Endothelial cell of umbilical vein (primary cell): Measurements from ENCODE around the gene FBH1. TPM values are rescaled to one million over a fixed set of nuclear protein-coding genes. Genes with fewer than 3 reads are reported as not detected.

Experiments used
- BruUV-seq: library from RNA; stranded (reverse); fragments of 400-500 nt; replicated peaks from 2 replicates; lab custom pipeline; 2021; lab: Mats Ljungman, UMichigan
- CTCF ChIA-PET: fragments of 300-600, 350-600 bp; sonication (Branson Sonifier 250); formaldehyde crosslinking; loops from one replicate; lab custom pipeline; 2021; ENCODE audit warnings: antibody characterized with exemption, inconsistent platforms; lab: Charles Lee
- POLR2A ChIA-PET: fragments of 300-600, 350-600 bp; sonication (Branson Sonifier 250); formaldehyde crosslinking; loops from one replicate; lab custom pipeline; 2021; ENCODE audit warnings: antibody characterized with exemption, inconsistent platforms; lab: Charles Lee
- DNase-seq: peaks from one replicate; pipeline ENCODE4 v3.0.0-alpha.2; 2011; ENCODE audit warnings: low read depth, low spot score
- FAIRE-seq: peaks from 2 replicates; lab custom pipeline; 2011; peaks lifted over from hg19 to GRCh38; lab: Jason Lieb, UNC
- H2AFZ ChIP-seq: 2 replicates; pipeline ENCODE4 v1.6.0; 2012; ENCODE audit warnings: low read depth, low read length, control low read depth, inconsistent platforms
- H3K27ac ChIP-seq: 2 replicates; pipeline ENCODE4 v1.5.1; 2011; ENCODE audit warnings: low read depth, mild to moderate bottlenecking, control low read depth, low read length, moderate library complexity; ENCODE audit not compliant: insufficient read depth
- H3K27me3 ChIP-seq, 2 experiments: 2 replicates each; pipeline versions ENCODE4 v1.6.0 to v1.6.1; 2011; ENCODE audit warnings: low read length in 2 of 2, mixed read lengths in 1 of 2; ENCODE audit not compliant: control insufficient read depth in 2 of 2, insufficient read depth in 2 of 2
- H3K36me3 ChIP-seq, 2 experiments: 2 replicates in 1 of 2; 3 replicates in 1 of 2; pipeline ENCODE4 v1.5.1; 2011; ENCODE audit warnings: low read length in 2 of 2, mild to moderate bottlenecking in 1 of 2, moderate library complexity in 1 of 2; ENCODE audit not compliant: control insufficient read depth in 2 of 2, insufficient read depth in 2 of 2; ENCODE audit errors: extremely low read depth in 1 of 2
- H3K4me1 ChIP-seq: 3 replicates; pipeline ENCODE4 v1.5.1; 2011; ENCODE audit warnings: mild to moderate bottlenecking, low read length; ENCODE audit not compliant: control insufficient read depth, insufficient read depth; ENCODE audit errors: extremely low read depth
- H3K4me2 ChIP-seq: 2 replicates; pipeline ENCODE4 v1.6.1; 2011; ENCODE audit warnings: low read length, control low read depth, mixed read lengths; ENCODE audit not compliant: insufficient read depth
- H3K4me3 ChIP-seq, 3 experiments: fragments of 200-600 bp in 1 of 3; sonication (generic), shearing (Covaris generic) in 1 of 3; replicated peaks in 1 of 3; 2 replicates each; pipeline ENCODE4 v1.5.1; 2011 to 2016; ENCODE audit warnings: control low read depth in 3 of 3, low read length in 3 of 3, mild to moderate bottlenecking in 2 of 3, inconsistent platforms in 1 of 3, low read depth in 1 of 3, moderate library complexity in 1 of 3; ENCODE audit not compliant: insufficient read depth in 1 of 3
- H3K79me2 ChIP-seq: 2 replicates; pipeline ENCODE4 v1.6.0; 2012; ENCODE audit warnings: low read length, inconsistent platforms; ENCODE audit not compliant: control insufficient read depth, insufficient read depth
- H3K9ac ChIP-seq: replicated peaks from 2 replicates; pipeline ENCODE3; 2011; ENCODE audit warnings: low read length, control low read depth; ENCODE audit not compliant: insufficient read depth; ENCODE audit errors: extremely low read depth
- H3K9me1 ChIP-seq: replicated peaks from 3 replicates; pipeline ENCODE4 v1.6.0; 2011; ENCODE audit warnings: mild to moderate bottlenecking, low read length; ENCODE audit not compliant: control insufficient read depth, insufficient read depth; ENCODE audit errors: extremely low read depth
- H3K9me3 ChIP-seq: replicated peaks from 2 replicates; pipeline ENCODE4 v1.5.1; 2012; ENCODE audit warnings: low read length, inconsistent platforms; ENCODE audit not compliant: control insufficient read depth, insufficient read depth
- H4K20me1 ChIP-seq: replicated peaks from 2 replicates; pipeline ENCODE3; 2011; ENCODE audit warnings: mild to moderate bottlenecking, low read length; ENCODE audit not compliant: control insufficient read depth, insufficient read depth; ENCODE audit errors: extremely low read depth
- EZH2 ChIP-seq: IDR thresholded peaks from 2 replicates; pipeline ENCODE4 v1.6.1; 2012; ENCODE audit warnings: borderline replicate concordance, low read depth, mild to moderate bottlenecking, moderate library complexity, low read length, inconsistent platforms; ENCODE audit not compliant: severe bottlenecking
- FOS ChIP-seq: IDR thresholded peaks from 2 replicates; pipeline ENCODE4 v1.6.1; 2011; ENCODE audit warnings: mild to moderate bottlenecking, low read length, moderate library complexity, borderline replicate concordance; ENCODE audit not compliant: insufficient read depth
- GATA2 ChIP-seq: IDR thresholded peaks from 2 replicates; pipeline ENCODE4 v1.7.0; 2011; ENCODE audit warnings: low read depth, mild to moderate bottlenecking, moderate library complexity, mixed read lengths, low read length; ENCODE audit not compliant: insufficient read length, insufficient read depth
- JUN ChIP-seq: IDR thresholded peaks from 2 replicates; pipeline ENCODE4 v1.6.1; 2011; ENCODE audit warnings: borderline replicate concordance, low read depth; ENCODE audit not compliant: insufficient read length, insufficient read depth
- MYC ChIP-seq: IDR thresholded peaks from one replicate; pipeline ENCODE4 v1.6.1; 2011; ENCODE audit warnings: mild to moderate bottlenecking, low read depth, low read length
- POLR2A ChIP-seq: IDR thresholded peaks from 2 replicates; pipeline ENCODE4 v1.6.1; 2012; ENCODE audit warnings: low read depth, mild to moderate bottlenecking, control low read depth, low read length
- POLR2AphosphoS5 ChIP-seq: IDR thresholded peaks from 2 replicates; pipeline ENCODE4 v1.6.1; 2012; ENCODE audit warnings: low read depth, mild to moderate bottlenecking, control low read depth, low read length, moderate library complexity; ENCODE audit not compliant: insufficient read depth
- dilution Hi-C: fragments of 300-500 bp; cut with MboI; formaldehyde crosslinking; loops from one replicate; pipeline ENCODE4 v1.15.0; 2019; ENCODE audit warnings: low sequenced_read_pairs; ENCODE audit not compliant: extremely low pct_ligation_motif_present
- intact Hi-C: fragments of 100-400 bp; cut with micrococcal nuclease; formaldehyde crosslinking; loops from one replicate; pipeline ENCODE4 v1.10.0; 2022
- polyA plus RNA-seq, 4 experiments: library from polyadenylated mRNA; depleted of rRNA in 3 of 4; stranded (reverse) in 3 of 4; unstranded in 1 of 4; fragments of >200 nt; gene quantifications; 2 replicates each; pipeline versions ENCODE4 v1.2.1 to v1.2.3, GENCODE V29; 2011 to 2012; ENCODE audit warnings: missing spikeins in 1 of 4
- total RNA-seq: library from RNA; stranded (reverse); gene quantifications from 2 replicates; pipeline ENCODE4 v1.2.3, GENCODE V29; 2021
- TF ChIP-seq, protein P1 (sequence below), 2 donors: IDR thresholded peaks; 1 replicate in 1 of 2; 2 replicates in 1 of 2; pipeline ENCODE4 v1.5.1; 2011; ENCODE audit warnings: low read length in 2 of 2, mild to moderate bottlenecking in 2 of 2, moderate library complexity in 2 of 2, control low read depth in 1 of 2, inconsistent platforms in 1 of 2, low read depth in 1 of 2; ENCODE audit not compliant: insufficient read depth in 1 of 2; ENCODE audit errors: extremely low read depth in 1 of 2
- TF ChIP-seq, protein P2 (sequence below): IDR thresholded peaks from 2 replicates; pipeline ENCODE4 v1.6.1; 2011; ENCODE audit not compliant: insufficient read depth, insufficient read length

The FBH1 gene
- total and polyA plus RNA-seq, 2 donors (not counting 3 experiments of a cell fraction or from before 2014, with no cell fraction given) = 71.4 to 97.0 TPM

DNA sequence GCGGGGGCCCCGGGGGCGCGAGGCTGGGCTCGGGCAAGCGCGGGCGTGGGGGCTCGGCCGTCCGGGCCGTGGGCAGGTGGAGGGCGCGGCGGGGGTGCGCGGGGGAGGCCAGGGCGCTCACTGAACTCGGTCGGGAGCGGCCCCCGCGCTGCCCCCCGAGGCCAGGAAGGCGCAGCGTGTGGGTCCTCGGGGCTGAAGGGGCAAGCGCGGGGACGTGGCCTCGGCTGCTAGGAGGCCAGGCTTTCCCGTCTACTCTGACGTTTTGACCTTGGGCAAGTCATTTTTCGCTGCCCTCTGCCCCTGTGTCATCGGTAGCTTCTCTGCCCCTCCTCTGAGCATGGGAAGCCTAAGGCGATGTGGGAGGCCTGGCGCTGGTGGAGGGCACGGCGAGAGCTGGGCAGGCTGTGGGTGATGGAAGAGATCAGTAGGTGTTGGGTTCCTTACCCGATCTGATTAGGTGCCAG is 441 bp downstream of the FBH1 start:
- BruUV-seq = no TSS peak
- intact Hi-C loops (loop anchor here (5.0 kb wide), 2 partner anchors 87 to 197 kb away; partner anchors contain the start of genes IL15RA and RBM17), dilution Hi-C loops (no loop called here)
- Histone ChIP-seq H2AFZ (no peak overlapping the region), H3K4me3 (peak overlapping the region; percentile 16 to 77 (median 62)), H3K27me3 (no peaks in the 10 kb centered on the region), H3K9ac (peak overlapping the region; percentile 59), H3K36me3 (peaks cover 2 to 8% of the 10 kb centered on the region in 2 experiments), H3K4me1 (peaks cover 36% of the 10 kb centered on the region), H3K79me2 (peaks cover 47% of the 10 kb centered on the region), H4K20me1 (no peaks in the 10 kb centered on the region), H3K27ac (peak overlapping the region; percentile 18), H3K9me1 (no peaks in the 10 kb centered on the region), H3K9me3 (no peaks in the 10 kb centered on the region), H3K4me2 (peak overlapping the region; percentile 65)
- FAIRE-seq (no peak), DNase-seq (peak; percentile 45)
- no peak for TF ChIP-seq POLR2A
- TF ChIP-seq GATA2 = no peak
- TF ChIP-seq, protein P1, sequence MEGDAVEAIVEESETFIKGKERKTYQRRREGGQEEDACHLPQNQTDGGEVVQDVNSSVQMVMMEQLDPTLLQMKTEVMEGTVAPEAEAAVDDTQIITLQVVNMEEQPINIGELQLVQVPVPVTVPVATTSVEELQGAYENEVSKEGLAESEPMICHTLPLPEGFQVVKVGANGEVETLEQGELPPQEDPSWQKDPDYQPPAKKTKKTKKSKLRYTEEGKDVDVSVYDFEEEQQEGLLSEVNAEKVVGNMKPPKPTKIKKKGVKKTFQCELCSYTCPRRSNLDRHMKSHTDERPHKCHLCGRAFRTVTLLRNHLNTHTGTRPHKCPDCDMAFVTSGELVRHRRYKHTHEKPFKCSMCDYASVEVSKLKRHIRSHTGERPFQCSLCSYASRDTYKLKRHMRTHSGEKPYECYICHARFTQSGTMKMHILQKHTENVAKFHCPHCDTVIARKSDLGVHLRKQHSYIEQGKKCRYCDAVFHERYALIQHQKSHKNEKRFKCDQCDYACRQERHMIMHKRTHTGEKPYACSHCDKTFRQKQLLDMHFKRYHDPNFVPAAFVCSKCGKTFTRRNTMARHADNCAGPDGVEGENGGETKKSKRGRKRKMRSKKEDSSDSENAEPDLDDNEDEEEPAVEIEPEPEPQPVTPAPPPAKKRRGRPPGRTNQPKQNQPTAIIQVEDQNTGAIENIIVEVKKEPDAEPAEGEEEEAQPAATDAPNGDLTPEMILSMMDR (IDR thresholded peaks at IDR 0.05; ENCODE audit: extremely low read depth in 1 of 2, insufficient read depth in 1 of 2, low read depth in 1 of 2, low read length in 2 of 2) = no peak
- TF ChIP-seq, protein P2, sequence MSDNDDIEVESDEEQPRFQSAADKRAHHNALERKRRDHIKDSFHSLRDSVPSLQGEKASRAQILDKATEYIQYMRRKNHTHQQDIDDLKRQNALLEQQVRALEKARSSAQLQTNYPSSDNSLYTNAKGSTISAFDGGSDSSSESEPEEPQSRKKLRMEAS = no peak
- no peak for TF ChIP-seq EZH2
- no peak for TF ChIP-seq MYC
- TF ChIP-seq JUN = no peak
- TF ChIP-seq POLR2AphosphoS5 = no peak
- no peak for TF ChIP-seq FOS
- ChIA-PET CTCF (interaction anchor here (0.7 to 3.5 kb wide), 9 partner anchors 10 to 511 kb away, joined by 3 to 18 read pairs (median 4); partner anchors contain the start of genes GDI2 and PFKFB3), POLR2A (interaction anchor here (0.7 to 2.2 kb wide), 7 partner anchors 11 to 444 kb away, joined by 3 to 9 read pairs (median 5); partner anchors contain the start of gene GDI2)
